K562 (cell line): ENCODE measurements around the gene BBOX1. TPM values are rescaled to one million over a fixed set of nuclear protein-coding genes. Genes with fewer than 3 reads are reported as not detected.

Experiments
- JUND ChIP-seq, 2 experiments: IDR thresholded peaks; 2 replicates in 1 of 2; 3 replicates in 1 of 2; pipeline ENCODE4 v1.6.1; 2011; ENCODE audit warnings: borderline replicate concordance in 2 of 2, low read depth in 2 of 2, low read length in 2 of 2, improper control_type of control experiment in 1 of 2, missing biosample characterization in 1 of 2, missing genetic modification characterization in 1 of 2, missing genetic modification reagents in 1 of 2
- PBX2 ChIP-seq, 2 experiments: IDR thresholded peaks in 1 of 2; conservative IDR thresholded peaks in 1 of 2; 2 replicates each; pipeline ENCODE4 v1.6.1; 2016; ENCODE audit warnings: low read depth in 2 of 2, mild to moderate bottlenecking in 1 of 2, missing compliant biosample characterization in 1 of 2, missing genetic modification characterization in 1 of 2, moderate library complexity in 1 of 2
- PHF20 ChIP-seq: fragments of 450-650 bp; IDR thresholded peaks from 2 replicates; pipeline ENCODE4 v1.6.1; 2018; ENCODE audit not compliant: partially characterized antibody
- POLR2AphosphoS5 ChIP-seq: IDR thresholded peaks from 2 replicates; pipeline ENCODE4 v1.6.1; 2011; ENCODE audit warnings: mild to moderate bottlenecking, low read depth, low read length, moderate library complexity; ENCODE audit not compliant: control insufficient read depth, insufficient read depth
- RBM14 ChIP-seq: fragments of 200-400 bp; formaldehyde crosslinking; IDR thresholded peaks from 2 replicates; pipeline ENCODE4 v1.6.1; 2018; ENCODE audit warnings: low read depth, mild to moderate bottlenecking, low read length, moderate library complexity, borderline replicate concordance; ENCODE audit not compliant: insufficient read depth
- STAT5B ChIP-seq: fragments of 250-450 bp; sonication (Bioruptor Pico); IDR thresholded peaks from 2 replicates; pipeline ENCODE4 v1.8.0; 2021; ENCODE audit warnings: mild to moderate bottlenecking, inconsistent platforms
- THRA ChIP-seq: fragments of 450-650 bp; IDR thresholded peaks from 2 replicates; pipeline ENCODE4 v1.6.1; 2017; ENCODE audit warnings: mild to moderate bottlenecking, moderate library complexity
- ZBTB2 ChIP-seq: fragments of 450-650 bp; IDR thresholded peaks from 2 replicates; pipeline ENCODE4 v1.6.1; 2016; ENCODE audit warnings: antibody characterized with exemption
- ZNF318 ChIP-seq, 2 experiments: fragments of 450-650 bp; IDR thresholded peaks; 2 replicates each; pipeline ENCODE4 v1.6.1; 2016; ENCODE audit warnings: mild to moderate bottlenecking in 2 of 2, borderline replicate concordance in 1 of 2, low read depth in 1 of 2, moderate library complexity in 1 of 2
- ZNF79 ChIP-seq: fragments of 250-450 bp; sonication (Bioruptor Pico); IDR thresholded peaks from 2 replicates; pipeline ENCODE4 v1.4.0; 2020; ENCODE audit warnings: low read depth, mild to moderate bottlenecking, moderate library complexity
- polyA plus RNA-seq, 8 experiments: library from polyadenylated mRNA; depleted of rRNA in 4 of 8; stranded (reverse) in 5 of 8; unstranded in 3 of 8; fragments of >200 nt; fragmentation: Nextera tagmentation in 2 of 8; fragmentation: Illumina TruSeq in 1 of 8; extraction: Ambion mirVana in 2 of 8; extraction: Trizol in 1 of 8; gene quantifications; 2 replicates each; pipeline versions ENCODE4 v1.2.1 to v1.2.3, GENCODE V29; 2011 to 2014; ENCODE audit warnings: inconsistent platforms in 1 of 8, missing spikeins in 1 of 8
- total RNA-seq, 7 experiments: library from RNA; depleted of rRNA in 6 of 7; stranded (reverse); fragments of >200 nt in 6 of 7; fragmentation: Illumina TruSeq in 2 of 7; extraction: Trizol in 2 of 7; gene quantifications; 2 replicates each; pipeline versions ENCODE4 v1.2.1 to v1.2.3, GENCODE V29; 2011 to 2021; ENCODE audit warnings: low replicate concordance in 1 of 7

Gene BBOX1
- total and polyA plus RNA-seq, 9 of the 15 experiments (the other 6 are each of a cell fraction or from before 2014, with no cell fraction given): not detected

- TF ChIP-seq PBX2 (CRISPR knock-in tag; IDR thresholded peaks at IDR 0.05; ENCODE audit: low read depth) (no peak), PBX2 (tag; conservative IDR thresholded peaks at IDR 0.05; ENCODE audit: low read depth) (no peak), POLR2AphosphoS5 (no peak), STAT5B (CRISPR knock-in tag) (no peak), JUND (IDR thresholded peaks at IDR 0.05; ENCODE audit: borderline replicate concordance, low read depth, low read length) (peak; percentile 90), JUND (tag; IDR thresholded peaks at IDR 0.05; ENCODE audit: borderline replicate concordance, low read depth, low read length) (peak; percentile 87; the same call in 2 of the 3 replicates), THRA (no peak), RBM14 (no peak), ZBTB2 (no peak), PHF20 (no peak), ZNF318 (IDR thresholded peaks at IDR 0.05; ENCODE audit: borderline replicate concordance in 1 of 2, low read depth in 1 of 2) (no peak), ZNF79 (CRISPR knock-in tag) (no peak)
These were observed 118.1 kb downstream of the BBOX1 start (continued) for GRCh38 chr11:27158456-27159334.
